HepG2 (cell line): ENCODE measurements around the gene ZNRF3. TPM values are rescaled to one million over a fixed set of nuclear protein-coding genes. Genes with fewer than 3 reads are reported as not detected.
A peak's percentile ranks its signal among the peaks of the same experiment; 100 is the strongest.

Experiments used
- AGO1 ChIP-seq: fragments of 200-400 bp; formaldehyde crosslinking; IDR thresholded peaks from 2 replicates; pipeline ENCODE4 v1.6.1; 2017; ENCODE audit warnings: mild to moderate bottlenecking, low read depth, low read length, moderate library complexity; ENCODE audit not compliant: poor library complexity, severe bottlenecking
- AHDC1 ChIP-seq: sonication (generic); formaldehyde crosslinking; IDR thresholded peaks from 2 replicates; pipeline ENCODE4 v1.5.1; 2020; ENCODE audit warnings: mild to moderate bottlenecking, missing genetic modification reagents, borderline replicate concordance
- HNRNPUL1 ChIP-seq: fragments of 200-400 bp; formaldehyde crosslinking; IDR thresholded peaks from 2 replicates; pipeline ENCODE4 v1.6.1; 2017; ENCODE audit warnings: low read depth, mild to moderate bottlenecking, low read length, moderate library complexity
- TARDBP ChIP-seq: sonication (generic); formaldehyde crosslinking; IDR thresholded peaks from 2 replicates; pipeline ENCODE4 v1.8.0; 2022; ENCODE audit warnings: mild to moderate bottlenecking, missing genetic modification reagents
- ZBTB38 ChIP-seq: sonication (generic); formaldehyde crosslinking; IDR thresholded peaks from 2 replicates; pipeline ENCODE4 v1.5.1; 2020; ENCODE audit warnings: mild to moderate bottlenecking, missing genetic modification reagents
- polyA plus RNA-seq, 8 experiments: library from polyadenylated mRNA; depleted of rRNA in 3 of 8; stranded (reverse) in 7 of 8; unstranded in 1 of 8; fragments of >200 nt; fragmentation: Illumina TruSeq in 4 of 8; extraction: Trizol in 4 of 8; gene quantifications; 2 replicates each; pipeline versions ENCODE4 v1.2.1 to v1.2.3, GENCODE V29; 2011 to 2016; ENCODE audit warnings: low read depth in 4 of 8, missing spikeins in 1 of 8, mixed read lengths in 1 of 8; ENCODE audit not compliant: insufficient read depth in 1 of 8
- total RNA-seq, 5 experiments: library from RNA; depleted of rRNA; stranded (reverse); fragments of >200 nt; fragmentation: Illumina TruSeq; extraction: Trizol; gene quantifications; 2 replicates each; pipeline ENCODE4 v1.2.3, GENCODE V29; 2016; ENCODE audit warnings: low read depth in 1 of 5
- TF ChIP-seq, protein P1 (sequence below): IDR thresholded peaks from 2 replicates; pipeline ENCODE4 v1.4.0; 2020; ENCODE audit warnings: mild to moderate bottlenecking, missing genetic modification reagents
- TF ChIP-seq, protein P2 (sequence below): sonication (generic); formaldehyde crosslinking; conservative IDR thresholded peaks from 2 replicates; pipeline ENCODE4 v1.5.0; 2020; ENCODE audit warnings: missing genetic modification reagents
- TF ChIP-seq, protein P3 (sequence below): sonication (generic); formaldehyde crosslinking; IDR thresholded peaks from 2 replicates; pipeline ENCODE4 v1.9.0; 2021; ENCODE audit warnings: mild to moderate bottlenecking, missing genetic modification reagents

The ZNRF3 gene
- total and polyA plus RNA-seq, 2 of the 13 experiments (the other 11 are each of a cell fraction or from before 2014, with no cell fraction given): 20.3 to 36.7 TPM

- TF ChIP-seq, protein P1, sequence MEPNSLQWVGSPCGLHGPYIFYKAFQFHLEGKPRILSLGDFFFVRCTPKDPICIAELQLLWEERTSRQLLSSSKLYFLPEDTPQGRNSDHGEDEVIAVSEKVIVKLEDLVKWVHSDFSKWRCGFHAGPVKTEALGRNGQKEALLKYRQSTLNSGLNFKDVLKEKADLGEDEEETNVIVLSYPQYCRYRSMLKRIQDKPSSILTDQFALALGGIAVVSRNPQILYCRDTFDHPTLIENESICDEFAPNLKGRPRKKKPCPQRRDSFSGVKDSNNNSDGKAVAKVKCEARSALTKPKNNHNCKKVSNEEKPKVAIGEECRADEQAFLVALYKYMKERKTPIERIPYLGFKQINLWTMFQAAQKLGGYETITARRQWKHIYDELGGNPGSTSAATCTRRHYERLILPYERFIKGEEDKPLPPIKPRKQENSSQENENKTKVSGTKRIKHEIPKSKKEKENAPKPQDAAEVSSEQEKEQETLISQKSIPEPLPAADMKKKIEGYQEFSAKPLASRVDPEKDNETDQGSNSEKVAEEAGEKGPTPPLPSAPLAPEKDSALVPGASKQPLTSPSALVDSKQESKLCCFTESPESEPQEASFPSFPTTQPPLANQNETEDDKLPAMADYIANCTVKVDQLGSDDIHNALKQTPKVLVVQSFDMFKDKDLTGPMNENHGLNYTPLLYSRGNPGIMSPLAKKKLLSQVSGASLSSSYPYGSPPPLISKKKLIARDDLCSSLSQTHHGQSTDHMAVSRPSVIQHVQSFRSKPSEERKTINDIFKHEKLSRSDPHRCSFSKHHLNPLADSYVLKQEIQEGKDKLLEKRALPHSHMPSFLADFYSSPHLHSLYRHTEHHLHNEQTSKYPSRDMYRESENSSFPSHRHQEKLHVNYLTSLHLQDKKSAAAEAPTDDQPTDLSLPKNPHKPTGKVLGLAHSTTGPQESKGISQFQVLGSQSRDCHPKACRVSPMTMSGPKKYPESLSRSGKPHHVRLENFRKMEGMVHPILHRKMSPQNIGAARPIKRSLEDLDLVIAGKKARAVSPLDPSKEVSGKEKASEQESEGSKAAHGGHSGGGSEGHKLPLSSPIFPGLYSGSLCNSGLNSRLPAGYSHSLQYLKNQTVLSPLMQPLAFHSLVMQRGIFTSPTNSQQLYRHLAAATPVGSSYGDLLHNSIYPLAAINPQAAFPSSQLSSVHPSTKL (CRISPR knock-in tag): peak; percentile 73
- TF ChIP-seq, protein P2, sequence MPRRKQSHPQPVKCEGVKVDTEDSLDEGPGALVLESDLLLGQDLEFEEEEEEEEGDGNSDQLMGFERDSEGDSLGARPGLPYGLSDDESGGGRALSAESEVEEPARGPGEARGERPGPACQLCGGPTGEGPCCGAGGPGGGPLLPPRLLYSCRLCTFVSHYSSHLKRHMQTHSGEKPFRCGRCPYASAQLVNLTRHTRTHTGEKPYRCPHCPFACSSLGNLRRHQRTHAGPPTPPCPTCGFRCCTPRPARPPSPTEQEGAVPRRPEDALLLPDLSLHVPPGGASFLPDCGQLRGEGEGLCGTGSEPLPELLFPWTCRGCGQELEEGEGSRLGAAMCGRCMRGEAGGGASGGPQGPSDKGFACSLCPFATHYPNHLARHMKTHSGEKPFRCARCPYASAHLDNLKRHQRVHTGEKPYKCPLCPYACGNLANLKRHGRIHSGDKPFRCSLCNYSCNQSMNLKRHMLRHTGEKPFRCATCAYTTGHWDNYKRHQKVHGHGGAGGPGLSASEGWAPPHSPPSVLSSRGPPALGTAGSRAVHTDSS (CRISPR knock-in tag): no peak
- TF ChIP-seq ZBTB38 (CRISPR knock-in tag) (peak; percentile 81), TARDBP (peak; percentile 48; the same call in 1 of the 2 replicates), AGO1 (no peak), HNRNPUL1 (no peak), AHDC1 (CRISPR knock-in tag) (no peak)
- TF ChIP-seq, protein P3, sequence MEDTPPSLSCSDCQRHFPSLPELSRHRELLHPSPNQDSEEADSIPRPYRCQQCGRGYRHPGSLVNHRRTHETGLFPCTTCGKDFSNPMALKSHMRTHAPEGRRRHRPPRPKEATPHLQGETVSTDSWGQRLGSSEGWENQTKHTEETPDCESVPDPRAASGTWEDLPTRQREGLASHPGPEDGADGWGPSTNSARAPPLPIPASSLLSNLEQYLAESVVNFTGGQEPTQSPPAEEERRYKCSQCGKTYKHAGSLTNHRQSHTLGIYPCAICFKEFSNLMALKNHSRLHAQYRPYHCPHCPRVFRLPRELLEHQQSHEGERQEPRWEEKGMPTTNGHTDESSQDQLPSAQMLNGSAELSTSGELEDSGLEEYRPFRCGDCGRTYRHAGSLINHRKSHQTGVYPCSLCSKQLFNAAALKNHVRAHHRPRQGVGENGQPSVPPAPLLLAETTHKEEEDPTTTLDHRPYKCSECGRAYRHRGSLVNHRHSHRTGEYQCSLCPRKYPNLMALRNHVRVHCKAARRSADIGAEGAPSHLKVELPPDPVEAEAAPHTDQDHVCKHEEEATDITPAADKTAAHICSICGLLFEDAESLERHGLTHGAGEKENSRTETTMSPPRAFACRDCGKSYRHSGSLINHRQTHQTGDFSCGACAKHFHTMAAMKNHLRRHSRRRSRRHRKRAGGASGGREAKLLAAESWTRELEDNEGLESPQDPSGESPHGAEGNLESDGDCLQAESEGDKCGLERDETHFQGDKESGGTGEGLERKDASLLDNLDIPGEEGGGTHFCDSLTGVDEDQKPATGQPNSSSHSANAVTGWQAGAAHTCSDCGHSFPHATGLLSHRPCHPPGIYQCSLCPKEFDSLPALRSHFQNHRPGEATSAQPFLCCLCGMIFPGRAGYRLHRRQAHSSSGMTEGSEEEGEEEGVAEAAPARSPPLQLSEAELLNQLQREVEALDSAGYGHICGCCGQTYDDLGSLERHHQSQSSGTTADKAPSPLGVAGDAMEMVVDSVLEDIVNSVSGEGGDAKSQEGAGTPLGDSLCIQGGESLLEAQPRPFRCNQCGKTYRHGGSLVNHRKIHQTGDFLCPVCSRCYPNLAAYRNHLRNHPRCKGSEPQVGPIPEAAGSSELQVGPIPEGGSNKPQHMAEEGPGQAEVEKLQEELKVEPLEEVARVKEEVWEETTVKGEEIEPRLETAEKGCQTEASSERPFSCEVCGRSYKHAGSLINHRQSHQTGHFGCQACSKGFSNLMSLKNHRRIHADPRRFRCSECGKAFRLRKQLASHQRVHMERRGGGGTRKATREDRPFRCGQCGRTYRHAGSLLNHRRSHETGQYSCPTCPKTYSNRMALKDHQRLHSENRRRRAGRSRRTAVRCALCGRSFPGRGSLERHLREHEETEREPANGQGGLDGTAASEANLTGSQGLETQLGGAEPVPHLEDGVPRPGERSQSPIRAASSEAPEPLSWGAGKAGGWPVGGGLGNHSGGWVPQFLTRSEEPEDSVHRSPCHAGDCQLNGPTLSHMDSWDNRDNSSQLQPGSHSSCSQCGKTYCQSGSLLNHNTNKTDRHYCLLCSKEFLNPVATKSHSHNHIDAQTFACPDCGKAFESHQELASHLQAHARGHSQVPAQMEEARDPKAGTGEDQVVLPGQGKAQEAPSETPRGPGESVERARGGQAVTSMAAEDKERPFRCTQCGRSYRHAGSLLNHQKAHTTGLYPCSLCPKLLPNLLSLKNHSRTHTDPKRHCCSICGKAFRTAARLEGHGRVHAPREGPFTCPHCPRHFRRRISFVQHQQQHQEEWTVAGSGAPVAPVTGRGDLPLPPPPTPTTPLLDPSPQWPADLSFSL (CRISPR knock-in tag): no peak
These were observed 39.3 kb downstream of the ZNRF3 start (continued) for GRCh38 chr22:28922540-28923244.
